Activated naive CD8-positive, alpha-beta T cell treated with anti-CD3 and anti-CD28 coated beads, Interleukin-2, amount 50 U/mL, for 16 hours (primary cell): Measurements from ENCODE around the gene SETBP1.

Experiments
- DNase-seq: peaks from one replicate; pipeline ENCODE4 v3.0.0-alpha.2; 2020; ENCODE audit warnings: low read depth, low spot score

The SETBP1 gene

GRCh38 chr18:44968336-44968735 is 287.6 kb downstream of the SETBP1 start:
- DNase-seq, result no peak

DNA sequence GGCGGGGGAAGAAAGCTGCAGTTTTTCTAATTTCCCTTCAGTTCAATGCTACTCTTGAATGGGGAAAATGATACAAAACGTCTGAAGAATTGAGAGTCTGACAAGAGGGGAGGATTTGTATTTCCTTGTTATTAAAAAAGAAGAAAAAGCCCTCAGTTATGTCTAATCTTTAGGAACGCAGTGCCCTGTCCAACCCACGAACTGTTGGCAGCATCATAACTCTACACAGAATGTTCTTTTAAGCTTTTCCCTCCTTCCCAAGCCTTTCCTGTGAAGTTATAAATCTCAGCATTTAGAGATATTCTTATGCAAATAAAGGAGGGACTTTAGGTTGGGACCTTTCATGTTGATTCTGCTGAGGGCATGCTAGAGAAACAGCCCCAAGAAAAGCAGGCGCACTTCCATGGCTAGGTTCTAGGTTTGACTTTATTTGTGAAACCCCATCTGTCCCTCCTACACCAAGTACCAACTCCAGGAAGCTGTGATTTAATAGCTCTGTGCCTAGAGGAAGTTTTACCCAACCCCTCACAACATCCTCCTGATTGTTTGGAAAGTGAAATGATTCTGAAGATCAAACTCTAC is 288.6 kb downstream of the SETBP1 start:
- no peak for DNase-seq

GRCh38 chr18:44973282-44973681 is 292.6 kb downstream of the SETBP1 start:
- no peak for DNase-seq

GRCh38 chr18:44974174-44974573 is 293.5 kb downstream of the SETBP1 start:
- no peak for DNase-seq

GRCh38 chr18:44977856-44978255 is 297.2 kb downstream of the SETBP1 start:
- DNase-seq, result no peak

- DNase-seq, result no peak
Observed at GRCh38 chr18:44979748-44980147, 299.1 kb downstream of the SETBP1 start.

DNA sequence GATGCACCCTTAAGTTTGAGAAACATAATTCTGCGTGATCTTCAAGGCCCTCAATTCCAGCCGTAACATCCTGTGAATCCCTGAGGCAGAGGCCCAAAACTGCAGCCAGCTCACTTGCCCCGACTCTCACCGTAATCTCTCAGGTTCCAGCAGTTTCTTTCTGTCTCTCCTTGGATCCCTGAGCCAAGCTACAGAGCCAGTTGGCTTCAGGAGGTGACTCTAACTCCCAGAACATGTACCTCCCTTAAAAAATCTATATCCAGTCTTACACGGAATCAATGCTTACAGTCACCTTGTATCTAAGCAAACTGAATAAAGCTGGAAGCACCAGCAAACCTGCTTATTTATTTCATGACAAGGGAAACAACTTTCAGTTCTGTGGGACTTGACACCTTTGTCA is 300.4 kb downstream of the SETBP1 start:
- no peak for DNase-seq

DNA sequence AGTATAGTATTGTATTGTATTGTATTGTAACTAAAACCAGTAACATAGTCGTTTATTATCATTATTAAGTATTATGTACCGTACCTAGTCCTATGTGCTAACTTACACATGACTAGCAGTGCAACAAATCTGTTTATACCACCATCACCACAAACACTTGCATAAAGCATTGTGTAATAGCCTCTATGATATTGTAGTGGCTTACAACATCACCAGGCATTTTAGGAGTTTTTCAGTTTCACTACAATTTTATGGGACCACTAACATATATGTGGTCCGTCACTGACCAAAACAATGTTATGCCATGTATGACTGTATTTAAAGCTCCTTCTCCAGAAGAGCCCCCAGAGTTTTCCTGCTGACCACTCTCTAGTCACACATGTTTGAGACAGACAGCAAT is 306.2 kb downstream of the SETBP1 start:
- DNase-seq, result no peak

DNA sequence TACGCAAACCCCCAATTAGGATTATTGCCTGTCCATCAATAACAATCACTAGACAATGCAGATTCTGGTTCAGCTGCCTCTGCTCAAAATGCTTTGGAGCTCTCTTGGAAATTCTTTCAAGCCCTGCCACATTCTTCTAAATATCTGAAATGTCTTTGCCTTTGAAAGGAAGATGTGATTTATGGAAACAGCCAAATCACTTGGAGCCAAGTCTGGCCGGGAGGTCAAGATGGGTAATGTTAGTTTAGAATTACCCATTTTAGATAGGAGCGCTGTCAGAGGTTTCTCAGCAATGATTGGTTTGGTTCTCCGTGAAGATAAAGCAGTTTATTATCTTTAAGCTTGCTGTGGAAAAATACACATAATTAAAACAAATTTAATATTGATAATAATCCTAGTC is 306.7 kb downstream of the SETBP1 start:
- DNase-seq, result no peak

DNA sequence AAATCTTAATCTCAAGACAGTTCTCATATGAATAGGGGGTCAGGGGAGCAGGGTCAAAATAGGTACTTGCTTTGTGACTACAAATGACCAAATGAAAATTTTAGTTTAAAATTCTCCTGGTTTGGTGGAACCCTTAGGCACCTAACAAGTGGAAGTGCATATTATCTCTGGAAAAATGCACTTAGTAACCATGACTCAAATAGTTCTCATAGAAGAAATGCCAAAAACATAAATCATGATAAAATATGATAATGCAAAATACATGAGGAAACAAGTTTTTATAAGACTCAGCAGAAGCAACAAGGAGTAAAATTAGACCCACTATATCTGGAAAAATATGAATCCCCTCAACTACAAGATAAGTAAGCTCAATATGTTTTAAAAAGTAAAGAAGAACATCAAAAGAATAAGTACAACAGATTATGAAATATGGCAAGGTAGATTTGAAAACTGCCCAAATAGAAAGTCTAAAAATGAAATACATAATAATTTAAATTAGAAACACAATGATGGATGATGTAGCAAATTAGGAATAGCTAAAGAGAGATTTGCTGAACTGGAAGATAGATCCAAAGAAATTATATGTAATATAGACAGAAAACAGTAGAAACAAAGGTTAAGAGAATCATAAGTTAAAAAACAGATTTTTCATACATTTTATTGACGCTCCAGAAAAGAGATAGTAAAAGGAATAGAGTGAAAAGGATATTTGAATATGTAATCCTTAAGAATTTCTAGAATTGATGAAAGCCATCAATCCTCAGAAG is 308.3 kb downstream of the SETBP1 start:
- no peak for DNase-seq

- DNase-seq, result no peak
Observed at GRCh38 chr18:44996261-44996660, 315.6 kb downstream of the SETBP1 start.

GRCh38 chr18:44997174-44997573 is 316.5 kb downstream of the SETBP1 start:
- no peak for DNase-seq

- no peak for DNase-seq
Observed at GRCh38 chr18:44998360-44998759, 317.7 kb downstream of the SETBP1 start.

DNA sequence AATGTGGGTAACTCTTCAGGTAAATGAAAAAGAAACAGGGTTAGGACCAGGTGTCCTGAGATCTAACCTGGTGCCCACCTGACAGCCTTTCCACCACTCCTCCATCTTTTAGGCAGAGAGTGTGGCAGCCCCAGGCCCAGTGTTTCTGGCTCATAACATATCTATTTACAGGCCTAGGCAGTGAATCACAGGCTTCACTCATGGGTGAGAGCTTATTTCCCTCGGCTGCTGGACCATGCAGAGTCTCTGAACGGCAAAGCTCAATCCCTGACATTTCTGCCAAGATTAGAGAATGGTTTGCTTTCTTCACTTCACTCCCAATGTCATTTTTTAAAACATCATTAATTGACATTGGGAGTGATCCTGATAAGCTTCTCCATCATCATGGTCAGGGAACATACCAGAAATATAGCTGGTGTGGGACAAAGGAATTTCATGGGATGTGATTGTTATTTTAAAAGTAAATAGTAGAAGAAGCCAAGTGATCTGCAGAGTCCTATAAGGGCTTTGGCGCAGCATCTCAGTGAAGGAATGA is 323.9 kb downstream of the SETBP1 start:
- no peak for DNase-seq

- no peak for DNase-seq
Observed at GRCh38 chr18:45006934-45007333, 326.2 kb downstream of the SETBP1 start.

GRCh38 chr18:45007531-45007930 is 326.8 kb downstream of the SETBP1 start:
- no peak for DNase-seq

- no peak for DNase-seq
Observed at GRCh38 chr18:45008694-45009413, 328.2 kb downstream of the SETBP1 start.

DNA sequence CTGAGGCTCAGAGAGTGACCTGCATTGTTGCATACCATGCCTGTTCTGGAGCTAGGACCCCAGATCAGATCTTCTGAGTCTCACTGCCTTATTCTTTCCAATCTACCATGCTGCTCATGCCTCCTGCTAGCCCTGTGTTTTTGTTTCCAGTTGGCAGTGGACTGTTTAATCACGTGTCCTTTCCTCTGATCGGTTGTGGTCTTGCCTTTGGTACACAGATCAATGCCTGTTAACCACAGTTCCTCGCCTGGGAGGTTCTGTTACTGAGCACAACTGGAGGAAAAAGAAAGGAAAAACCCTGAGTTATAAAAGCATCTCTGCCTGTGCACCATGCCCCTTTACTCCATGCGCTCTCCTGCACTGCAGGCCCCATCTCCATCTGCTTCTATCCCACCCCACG is 329.1 kb downstream of the SETBP1 start:
- DNase-seq, result no peak

- DNase-seq, result no peak
Observed at GRCh38 chr18:45012286-45012685, 331.6 kb downstream of the SETBP1 start.

- DNase-seq, result no peak
Observed at GRCh38 chr18:45014047-45014501, 333.4 kb downstream of the SETBP1 start.

DNA sequence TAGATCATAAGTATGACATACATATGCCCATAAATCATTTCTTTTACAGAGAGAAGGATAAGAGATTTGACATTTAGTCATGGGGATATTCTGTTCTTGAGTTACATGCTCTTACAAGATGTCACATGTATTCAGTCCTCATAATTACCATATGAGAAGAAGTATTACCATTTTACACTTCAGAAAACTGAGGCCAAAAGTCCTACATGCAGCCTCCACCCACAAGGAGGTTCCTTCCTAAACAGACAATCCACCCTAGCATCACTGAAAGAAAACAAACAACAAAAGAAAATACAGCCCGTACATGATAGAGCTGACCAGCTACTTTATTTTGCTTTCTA is 335.1 kb downstream of the SETBP1 start:
- no peak for DNase-seq

DNA sequence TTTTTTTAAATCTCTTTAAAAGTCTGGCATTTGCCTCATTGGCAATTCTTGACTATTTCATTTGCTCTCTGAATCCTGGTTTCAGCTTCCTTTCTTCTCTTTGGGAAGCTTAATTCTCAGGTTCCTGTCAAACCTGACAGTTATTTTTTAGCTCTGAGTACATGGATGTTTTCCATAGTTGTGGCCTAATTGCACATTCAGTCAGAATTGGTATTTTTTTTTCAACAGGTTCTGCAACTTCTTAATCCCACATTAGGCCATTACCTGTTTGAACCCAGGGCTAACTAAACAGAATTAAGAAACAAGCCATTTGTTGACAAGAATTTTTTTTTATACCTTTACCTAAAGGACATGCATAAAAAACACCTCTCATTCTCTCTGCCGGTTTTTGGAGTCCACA is 338.8 kb downstream of the SETBP1 start:
- DNase-seq, result no peak

DNA sequence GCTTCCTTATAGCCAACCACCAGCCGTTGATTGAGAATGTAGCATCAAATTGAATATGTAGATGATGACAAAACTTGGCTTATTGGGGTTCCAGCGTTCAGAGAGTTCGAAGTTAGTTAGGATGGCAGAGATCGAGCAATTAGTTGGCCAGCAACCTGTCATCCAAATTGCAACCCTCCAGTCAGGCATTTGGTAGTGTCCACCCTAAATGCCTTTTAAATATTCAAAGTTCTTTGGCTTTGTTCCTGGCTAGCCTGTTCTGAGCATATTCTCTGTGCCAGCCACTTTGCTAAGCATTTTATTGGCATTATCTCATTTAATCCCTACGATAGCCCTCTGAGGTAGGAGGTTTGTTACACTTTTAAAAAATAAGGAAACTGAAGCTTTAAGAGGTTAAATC is 342.8 kb downstream of the SETBP1 start:
- no peak for DNase-seq
